Epithelial cell of esophagus (primary cell): ENCODE measurements around the gene GPC5.

Source experiments
- DNase-seq: peaks from one replicate; pipeline ENCODE4 v3.0.0; 2010; ENCODE audit warnings: low read depth
- H3K4me3 ChIP-seq: 2 replicates; pipeline ENCODE4 v1.5.1; 2011; ENCODE audit warnings: mild to moderate bottlenecking, low read length, control low read depth
- CTCF ChIP-seq: IDR thresholded peaks from 2 replicates; pipeline ENCODE4 v1.5.1; 2011; ENCODE audit warnings: low read depth, mild to moderate bottlenecking, low read length, control low read depth, inconsistent platforms; ENCODE audit not compliant: insufficient read depth; ENCODE audit errors: missing control alignments

GPC5 gene

DNA sequence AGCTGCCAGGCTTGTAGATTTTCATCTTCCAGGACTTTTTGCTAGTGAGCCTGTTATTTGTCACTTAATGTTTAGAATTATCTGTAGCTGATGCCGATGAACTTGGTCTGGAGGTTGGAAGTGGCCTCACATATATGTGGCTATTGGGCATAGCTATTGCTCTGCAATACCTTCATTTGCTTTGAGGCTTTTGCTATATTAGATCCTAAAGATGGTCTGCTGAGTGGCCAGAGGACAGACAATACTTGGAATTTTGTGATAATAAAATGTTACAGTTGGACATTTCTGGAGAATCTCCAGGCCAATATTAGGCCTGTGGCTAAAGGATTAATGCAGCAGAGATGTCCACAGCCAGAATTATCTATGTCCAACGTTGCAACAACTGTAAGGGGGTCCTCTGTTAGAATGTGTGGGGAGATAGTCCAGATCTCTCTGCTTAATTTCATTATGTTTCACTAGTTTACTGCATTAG, 222.3 kb downstream of the GPC5 start:
- no peak for TF ChIP-seq CTCF
- DNase-seq, result no peak

GRCh38 chr13:91621161-91621560, 222.7 kb downstream of the GPC5 start:
- H3K4me3 ChIP-seq, result no peak overlapping the region
- TF ChIP-seq CTCF, result no peak
- no peak for DNase-seq

More for the DNA sequence above, 222.3 kb downstream of the GPC5 start:
- H3K4me3 ChIP-seq, result no peak overlapping the region

GRCh38 chr13:91621963-91622362, 223.5 kb downstream of the GPC5 start:
- no peak for DNase-seq
- no peak for TF ChIP-seq CTCF

GRCh38 chr13:91622778-91623550, 224.5 kb downstream of the GPC5 start:
- no peak for TF ChIP-seq CTCF
- no peak for DNase-seq
- no peak overlapping the region for H3K4me3 ChIP-seq

More at GRCh38 chr13:91621963-91622362, 223.5 kb downstream of the GPC5 start:
- no peak overlapping the region for H3K4me3 ChIP-seq

GRCh38 chr13:91627952-91628739, 229.7 kb downstream of the GPC5 start:
- TF ChIP-seq CTCF, result no peak
- no peak overlapping the region for H3K4me3 ChIP-seq
- DNase-seq, result no peak

DNA sequence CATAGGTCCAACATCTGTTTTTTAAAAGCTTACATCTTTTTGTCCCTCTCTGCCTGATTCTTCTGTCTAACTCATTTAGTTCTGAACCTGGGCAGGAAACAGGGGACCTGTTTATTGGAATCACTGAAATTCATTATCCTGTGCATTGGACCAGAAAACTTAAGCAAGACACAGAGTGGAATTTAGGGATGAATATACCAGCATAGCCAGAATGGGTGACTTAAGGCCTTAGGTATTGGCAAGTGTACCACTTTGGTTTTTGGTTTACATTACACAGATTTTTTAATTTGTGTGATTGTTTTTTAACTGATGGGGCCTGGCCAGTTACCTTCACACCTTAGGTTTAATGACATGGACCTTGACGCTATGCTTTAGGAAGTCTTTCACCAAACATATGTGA, 232.5 kb downstream of the GPC5 start:
- H3K4me3 ChIP-seq, result no peak overlapping the region
- TF ChIP-seq CTCF, result no peak
- no peak for DNase-seq
